Right cardiac atrium (tissue), 5 donors: ENCODE results near the gene NRTN. TPM values are rescaled to one million over a fixed set of nuclear protein-coding genes. Genes with fewer than 3 reads are reported as not detected.
A peak's percentile ranks its signal among the peaks of the same experiment; 100 is the strongest.
"Not testable (repeated sequence)": the region's sequence is repeated elsewhere in the genome, so short reads cannot be mapped to it uniquely, and the experiment has no call there.

Source experiments
- ATAC-seq, 2 donors: fragments of 200-7000 bp; cut with Tn5 transposase; one replicate each; pipeline versions ENCODE4 v1.8.0 to v1.9.1; 2020; ENCODE audit warnings: moderate library complexity in 2 of 2, mild to moderate bottlenecking in 1 of 2
- DNase-seq, 3 donors: peaks; one replicate each; pipeline ENCODE4 v3.0.0-alpha.2; 2020
- H3K27ac ChIP-seq: one replicate; pipeline ENCODE4 v1.5.1; 2013; ENCODE audit warnings: mild to moderate bottlenecking, low read length, control low read depth, moderate library complexity
- H3K27me3 ChIP-seq: one replicate; pipeline ENCODE4 v1.6.1; 2013; ENCODE audit not compliant: control insufficient read depth, insufficient read depth
- H3K4me1 ChIP-seq: one replicate; pipeline ENCODE4 v1.6.1; 2013; ENCODE audit warnings: low read length; ENCODE audit not compliant: control insufficient read depth, insufficient read depth
- H3K4me3 ChIP-seq: one replicate; pipeline ENCODE4 v1.5.1; 2013; ENCODE audit warnings: low read length, control low read depth
- H3K9me3 ChIP-seq: one replicate; pipeline ENCODE4 v1.6.1; 2013; ENCODE audit warnings: low read length; ENCODE audit not compliant: control insufficient read depth
- WGBS: extraction: QIAGEN DNeasy Blood & Tissue Kit; methylation state at CpG from one replicate; pipeline ENCODE4 v1.1.7; 2013; 5-methylcytosine and 5-hydroxymethylcytosine counted together
- intact Hi-C, 4 donors: fragments of 100-400 bp; cut with DNase I; formaldehyde crosslinking; loops; one replicate each; pipeline versions ENCODE4 v1.11.0 to v1.14.0; 2022 to 2023
- polyA plus RNA-seq: library from polyadenylated mRNA; stranded (reverse); fragments of 200-250 nt; gene quantifications from one replicate; pipeline ENCODE4 v1.2.3, GENCODE V29; 2013
- total RNA-seq, 4 donors: library from RNA; stranded (reverse); fragmentation: NEBNext Ultra II Directional; extraction: Animal tissue kit (Norgen Biotek cat#: 25700); gene quantifications; one replicate each; pipeline ENCODE4 v1.2.1, GENCODE V29; 2021
- donor health status: healthy with polysubstance abuse.
- donor health status: DM: no; HTN: yes; CAD: no.
- donor health status: DM: no; HTN: no; CAD: no.
- donor health status: DM: no; HTN: yes; CAD: no; lungs with severe emphysema.
- donor health status: DM: yes; HTN: yes; CAD: no.

The NRTN gene
- total and polyA plus RNA-seq, 5 donors, result 31.6 to 57.1 (median 48.8) TPM

DNA sequence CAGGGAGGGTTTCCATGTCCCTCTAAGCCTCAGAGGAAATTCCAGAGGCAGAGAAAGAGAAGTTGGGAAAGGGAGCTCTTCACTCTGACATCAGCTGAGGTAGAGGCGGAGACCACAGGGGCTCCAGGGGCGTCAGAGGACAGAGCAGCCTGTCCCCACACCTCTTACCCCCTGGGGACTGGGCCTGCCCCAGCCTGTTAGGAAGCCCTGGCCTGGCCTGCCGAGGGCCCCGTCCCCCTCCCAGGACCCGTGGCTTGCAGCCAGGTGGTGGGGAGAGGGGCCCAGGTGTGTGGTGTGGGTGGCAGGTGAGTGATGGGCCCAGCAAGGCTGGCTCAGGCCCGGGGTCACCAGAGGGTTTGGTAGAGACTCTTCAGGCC lies 36.9 kb downstream of the NRTN start:
- ATAC-seq, result not testable (repeated sequence)

DNA sequence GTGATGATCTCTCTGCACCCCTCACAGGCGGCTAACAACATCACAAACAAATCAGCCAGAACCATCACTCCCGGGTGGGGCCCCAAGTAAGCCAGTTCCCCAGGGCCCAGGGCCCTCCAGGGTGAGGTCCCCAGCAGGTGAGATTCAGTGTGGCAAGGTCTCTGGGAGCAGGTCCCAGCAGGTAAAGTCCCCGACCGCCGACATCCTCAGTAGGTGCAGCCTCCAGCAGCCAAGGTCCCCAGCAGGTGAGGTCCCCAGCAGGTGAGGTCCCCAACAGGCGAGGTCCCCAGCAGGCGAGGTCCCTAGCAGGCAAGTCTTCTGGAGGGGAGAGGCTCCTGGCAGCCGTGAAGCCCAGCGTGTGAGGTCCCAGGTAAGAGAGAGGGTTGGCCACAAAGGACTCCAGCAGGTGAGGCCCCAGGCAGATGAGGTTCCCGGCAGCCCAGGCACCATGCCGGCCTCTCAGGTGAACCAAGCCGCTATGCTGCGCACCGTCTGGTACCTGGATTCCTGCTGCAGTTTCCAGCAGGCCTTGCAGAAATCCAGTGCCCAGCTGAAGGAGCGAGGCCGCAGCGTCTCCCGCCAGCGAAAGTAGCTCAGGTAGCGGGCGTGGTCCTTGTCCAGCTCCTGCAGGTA lies 38.5 kb downstream of the NRTN start:
- Histone ChIP-seq H3K27me3 (no peaks in the 10 kb centered on the region), H3K4me3 (no peak overlapping the region), H3K9me3 (no peaks in the 10 kb centered on the region), H3K27ac (no peak overlapping the region), H3K4me1 (no peaks in the 10 kb centered on the region)
- no peak for ATAC-seq
- intact Hi-C loops, result no loop called here
- WGBS, result 93% methylated on average over 21 of the region's 21 CpGs
- no peak for DNase-seq

More for the DNA sequence above, 36.9 kb downstream of the NRTN start:
- WGBS, result 72% methylated on average over 6 of the region's 6 CpGs
- H3K4me1 ChIP-seq, H3K9me3 ChIP-seq, H3K4me3 ChIP-seq, intact Hi-C loops, DNase-seq, H3K27me3 ChIP-seq, H3K27ac ChIP-seq: not testable (repeated sequence)

DNA sequence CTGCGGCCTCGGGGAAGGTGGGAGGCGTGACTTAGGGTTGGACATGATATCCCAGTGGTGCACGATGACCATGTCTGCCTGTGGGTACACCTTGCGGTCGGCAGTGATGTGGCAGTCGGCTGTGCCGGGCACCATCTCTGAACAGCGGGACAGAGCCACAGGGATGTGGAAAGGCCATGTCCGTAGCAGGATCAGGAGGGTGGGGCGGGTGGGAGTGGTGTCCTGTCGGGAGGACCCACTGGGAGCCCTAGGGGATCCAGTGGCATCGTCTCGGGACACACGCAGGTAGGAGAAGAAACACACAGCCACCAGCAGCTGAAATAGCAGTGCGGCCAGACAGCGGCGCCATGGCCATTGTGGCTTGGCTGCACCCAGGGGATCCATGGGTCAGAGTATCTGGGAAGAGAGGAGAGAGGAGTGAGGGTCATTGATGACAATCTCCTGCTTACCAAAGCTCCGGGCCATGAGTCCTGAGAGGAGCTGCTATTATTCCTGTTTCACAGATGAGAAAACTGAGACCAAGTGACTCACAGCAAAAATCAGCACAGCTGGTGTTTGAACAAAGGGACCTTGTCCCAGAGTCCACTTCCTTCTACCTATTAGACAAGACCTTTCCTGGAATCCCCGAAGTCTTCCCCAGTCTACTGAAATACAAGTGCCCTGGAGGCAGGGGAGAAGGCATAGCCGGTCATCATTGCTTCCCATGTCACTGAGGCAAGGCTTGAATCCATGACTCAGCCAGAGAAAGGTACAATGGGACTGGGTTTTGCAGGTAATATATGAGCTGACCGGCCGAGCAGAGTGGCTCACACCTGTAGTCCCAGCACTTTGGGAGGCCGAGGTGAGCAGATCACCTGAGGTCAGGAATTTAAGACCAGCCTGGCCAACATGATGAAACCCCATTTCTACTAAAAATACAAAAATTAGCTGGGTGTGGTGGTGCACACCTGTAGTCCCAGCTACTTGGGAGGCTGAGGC lies 39.9 kb downstream of the NRTN start:
- DNase-seq (no peak), ATAC-seq (peak in 1 of 2 donors; percentile 27)
- Histone ChIP-seq H3K4me1 (no peaks in the 10 kb centered on the region), H3K27ac (no peak overlapping the region), H3K9me3 (no peaks in the 10 kb centered on the region), H3K4me3 (no peak overlapping the region), H3K27me3 (no peaks in the 10 kb centered on the region)
- 86% methylated on average over 24 of the region's 24 CpGs for WGBS
- intact Hi-C loops, result no loop called here

DNA sequence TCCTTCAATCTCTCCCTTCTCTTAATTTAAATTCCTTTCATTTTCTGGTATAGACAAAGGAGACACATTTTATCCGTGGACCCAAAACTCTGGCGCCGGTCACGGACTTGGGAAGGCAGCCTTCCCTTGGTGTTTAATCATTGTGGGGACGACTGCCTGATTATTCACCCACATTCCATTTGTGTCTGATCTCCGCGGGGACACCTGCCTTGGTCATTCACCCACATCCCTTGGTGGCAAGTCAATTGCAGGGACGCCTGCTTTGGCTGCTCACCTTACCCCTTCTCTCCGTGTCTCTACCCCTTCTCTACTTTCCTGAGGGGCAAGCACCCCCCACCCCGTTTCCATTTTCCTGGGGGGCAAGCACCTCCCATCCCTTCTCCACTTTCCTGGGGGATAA lies 43.0 kb downstream of the NRTN start:
- H3K4me3 ChIP-seq, DNase-seq, H3K27me3 ChIP-seq, H3K27ac ChIP-seq, H3K9me3 ChIP-seq, intact Hi-C loops, H3K4me1 ChIP-seq, ATAC-seq: not testable (repeated sequence)
- 81% methylated on average over 10 of the region's 10 CpGs for WGBS

DNA sequence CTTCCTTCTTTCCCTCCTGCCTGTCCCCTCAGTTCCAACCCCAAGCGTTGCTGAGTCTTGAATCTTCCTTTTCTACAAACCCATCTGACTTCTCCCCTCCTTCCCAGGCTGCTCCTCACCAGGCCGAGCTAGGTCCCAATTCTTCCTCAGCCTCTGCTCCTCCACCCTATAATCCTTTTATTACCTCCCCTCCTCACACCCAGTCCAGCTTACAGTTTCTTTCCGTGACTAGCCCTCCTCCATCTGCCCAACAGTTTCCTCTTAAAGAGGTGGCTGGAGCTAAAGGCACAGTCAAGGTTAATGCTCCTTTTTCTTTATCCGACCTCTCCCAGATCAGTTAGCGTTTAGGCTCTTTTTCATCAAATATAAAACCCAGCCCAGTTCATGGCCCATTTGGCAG lies 43.8 kb downstream of the NRTN start:
- intact Hi-C loops, ATAC-seq: not testable (repeated sequence)
- 75% methylated on average over 5 of the region's 5 CpGs for WGBS

DNA sequence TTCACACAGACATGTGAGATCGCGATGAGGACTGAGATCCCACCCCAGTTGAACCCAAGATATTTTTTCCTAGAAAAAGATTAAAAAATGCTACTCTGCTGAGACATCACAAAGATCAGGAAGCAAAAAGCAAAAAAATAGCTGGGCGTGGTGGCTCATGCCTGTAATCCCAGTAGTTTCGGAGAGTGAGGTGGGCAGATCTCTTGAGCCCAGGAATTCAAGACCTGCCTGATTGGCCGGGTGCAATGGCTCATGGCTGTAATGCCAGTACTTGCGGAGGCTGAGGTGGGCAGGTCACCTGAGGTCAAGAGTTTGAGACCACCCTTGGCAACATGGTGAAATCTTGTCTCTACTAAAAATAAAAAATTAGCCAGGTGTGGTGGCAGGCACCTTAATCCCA lies 45.3 kb downstream of the NRTN start:
- intact Hi-C loops, result no loop called here
- WGBS, result 89% methylated on average over 6 of the region's 6 CpGs
- Histone ChIP-seq H3K4me1 (no peaks in the 10 kb centered on the region), H3K27ac (no peak overlapping the region), H3K27me3 (no peaks in the 10 kb centered on the region), H3K4me3 (no peak overlapping the region), H3K9me3 (no peaks in the 10 kb centered on the region)
- no peak for ATAC-seq
- no peak for DNase-seq

More for the DNA sequence above, 43.8 kb downstream of the NRTN start:
- H3K9me3 ChIP-seq, H3K27me3 ChIP-seq, DNase-seq, H3K27ac ChIP-seq, H3K4me1 ChIP-seq, H3K4me3 ChIP-seq: not testable (repeated sequence)

DNA sequence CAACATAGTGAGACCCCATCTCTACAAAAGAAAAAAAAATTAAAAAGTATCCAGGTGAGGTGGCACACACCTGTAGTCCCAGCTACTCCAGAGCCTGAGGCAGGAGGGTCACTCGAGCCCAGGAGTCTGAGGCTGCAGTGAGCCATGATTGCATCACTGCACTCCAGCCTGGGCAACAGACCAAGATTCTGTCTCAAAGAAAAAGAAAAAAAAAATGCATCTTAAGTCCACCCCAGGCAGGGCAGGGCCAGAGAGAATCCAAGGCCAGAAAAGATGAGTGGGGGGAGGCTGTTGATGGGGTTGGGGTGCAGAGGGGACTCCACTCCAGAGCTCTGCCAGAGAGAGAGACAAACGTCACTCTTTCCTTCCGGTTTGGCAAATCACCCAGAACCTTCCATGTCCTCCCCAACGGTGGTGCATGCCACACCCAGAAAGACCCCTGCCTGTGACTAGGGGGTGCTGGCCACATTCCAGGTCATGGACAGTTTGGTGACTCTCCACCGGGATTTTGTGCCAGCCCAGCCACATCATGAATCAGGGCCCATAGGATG lies 46.0 kb downstream of the NRTN start:
- DNase-seq (peak in 2 of 3 donors; percentile 52 to 81), ATAC-seq (peak; percentile 58 to 70)
- no peaks in the 10 kb centered on the region for H3K4me1 ChIP-seq
- intact Hi-C loops, result no loop called here
- 17% methylated on average over 5 of the region's 5 CpGs for WGBS
- H3K27me3 ChIP-seq, result no peaks in the 10 kb centered on the region
- no peaks in the 10 kb centered on the region for H3K9me3 ChIP-seq
- H3K27ac ChIP-seq, result no peak overlapping the region
- H3K4me3 ChIP-seq, result no peak overlapping the region

DNA sequence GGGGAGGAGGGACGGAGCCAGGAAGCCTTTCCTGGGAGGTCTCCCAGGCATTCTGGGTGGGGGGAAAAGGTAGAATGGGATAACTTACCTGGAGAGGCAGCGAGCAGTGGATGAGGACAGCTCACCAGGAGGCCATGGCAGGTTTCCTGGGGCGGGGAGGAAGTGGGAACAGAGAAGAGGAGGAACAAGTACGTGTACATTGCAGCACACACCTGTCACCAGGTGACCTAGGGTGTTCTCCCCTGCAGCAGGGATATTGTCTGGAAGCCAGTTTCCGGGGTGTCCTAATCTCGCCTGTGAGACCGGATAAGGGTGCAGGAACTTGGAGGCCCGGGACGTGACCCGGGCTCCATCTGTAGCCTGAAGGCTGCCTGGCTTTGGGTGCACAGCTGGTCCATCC lies 46.4 kb downstream of the NRTN start, which contains the start of gene FUT3:
Gene FUT3 (minus strand): TSS at position 148 of the 400 bp plus-strand sequence.
- Histone ChIP-seq H3K9me3 (no peaks in the 10 kb centered on the region), H3K27me3 (no peaks in the 10 kb centered on the region), H3K4me1 (no peaks in the 10 kb centered on the region), H3K4me3 (no peak within 1 kb of the TSS), H3K27ac (no peak within 1 kb of the TSS)
- WGBS, result 68% methylated on average over 10 of the region's 10 CpGs
- intact Hi-C loops, result no loop called here
- no peak for DNase-seq
- ATAC-seq, result peak; percentile 23 to 33

DNA sequence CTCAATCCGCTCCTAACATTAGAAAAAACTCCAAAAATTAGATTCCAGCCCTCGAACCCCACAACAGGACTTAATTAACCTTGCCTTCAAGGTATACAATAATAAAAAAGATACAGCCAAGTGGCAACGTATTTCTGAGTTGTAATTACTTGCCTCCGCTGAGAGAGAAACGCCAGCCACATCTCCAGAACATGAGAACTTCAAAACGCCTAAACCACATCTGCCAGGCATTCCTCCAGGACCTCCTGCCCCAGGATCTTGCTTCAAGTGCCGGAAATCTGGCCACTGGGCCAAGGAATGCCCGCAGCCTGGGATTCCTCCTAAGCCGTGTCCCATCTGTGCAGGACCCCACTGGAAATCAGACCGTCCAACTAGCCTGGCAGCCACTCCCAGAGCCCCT lies 49.3 kb downstream of the NRTN start:
- H3K9me3 ChIP-seq, ATAC-seq, DNase-seq, H3K27ac ChIP-seq, H3K4me3 ChIP-seq, intact Hi-C loops, H3K27me3 ChIP-seq, H3K4me1 ChIP-seq: not testable (repeated sequence)
- WGBS, result 78% methylated on average over 10 of the region's 10 CpGs

DNA sequence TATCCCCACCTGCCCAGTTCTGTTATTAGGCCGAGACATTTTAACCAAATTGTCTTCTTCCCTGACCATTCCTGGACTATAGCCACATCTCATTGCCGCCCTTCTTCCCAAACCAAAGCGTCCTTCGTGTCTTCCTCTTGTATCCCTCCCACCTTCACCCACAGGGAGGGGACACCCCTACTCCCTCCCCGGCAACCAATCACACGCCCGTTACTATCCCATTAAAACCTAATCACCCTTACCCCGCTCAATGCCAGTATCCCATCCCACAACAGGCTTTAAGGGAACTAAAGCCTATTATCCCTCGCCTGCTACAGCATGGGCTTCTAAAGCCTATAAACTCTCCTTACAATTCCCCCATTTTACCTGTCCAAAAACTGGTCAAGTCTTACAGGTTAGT lies 50.3 kb downstream of the NRTN start:
- H3K27me3 ChIP-seq, H3K4me1 ChIP-seq, intact Hi-C loops, H3K27ac ChIP-seq, DNase-seq, ATAC-seq, H3K9me3 ChIP-seq, H3K4me3 ChIP-seq: not testable (repeated sequence)
- WGBS, result 80% methylated on average over 9 of the region's 9 CpGs
